ENCODE measurements around the gene CES4A. TPM values are rescaled to one million over a fixed set of nuclear protein-coding genes. Genes with fewer than 3 reads are reported as not detected.

CES4A gene
- total and polyA plus RNA-seq, 2 of the 13 experiments (the other 11 are each of a cell fraction or from before 2014, with no cell fraction given): 0.09 to 0.17 TPM

- TF ChIP-seq ZNF430 (CRISPR knock-in tag; IDR thresholded peaks at IDR 0.05) (peak; percentile 47; the same call in 1 of the 2 replicates), ATRX (CRISPR knock-in tag; IDR thresholded peaks at IDR 0.05; ENCODE audit: borderline replicate concordance) (no peak), SP4 (CRISPR knock-in tag; IDR thresholded peaks at IDR 0.05) (no peak; the same call in 1 of the 2 replicates), ZNF746 (CRISPR knock-in tag; IDR thresholded peaks at IDR 0.05) (no peak)
These were observed 40.9 kb upstream of the CES4A start (continued) for GRCh38 chr16:66947302-66948065.

- ChIA-PET POLR2A (no interaction called here), CTCF (ENCODE audit: low intra/inter-chr PET ratio, low total read pairs) (interaction anchor here (1.5 to 2.1 kb wide), 2 partner anchors 53 to 237 kb away, joined by 6 to 17 read pairs; no protein-coding TSS in a partner anchor)
- peaks cover 41% of the 10 kb centered on the region for H3K4me1 ChIP-seq (ENCODE audit: insufficient read depth, low read length)
- no peak overlapping the region for H3K9ac ChIP-seq (ENCODE audit: insufficient read depth, low read depth, low read length)
- FAIRE-seq (no peak), DNase-seq (ENCODE audit: low spot score) (no peak), ATAC-seq (peak; percentile 69)
- intact Hi-C loops (cut with micrococcal nuclease; ENCODE audit: unreplicated experiment) (no loop called here), in situ Hi-C loops (cut with HindIII; ENCODE audit: extremely low pct_ligation_motif_present, low pct_unique_long_range_greater_than_20kb) (no loop called here)
- H3K27me3 ChIP-seq (ENCODE audit: control insufficient read depth in 1 of 2, insufficient read depth in 2 of 2, low read length in 2 of 2): peaks cover 4 to 24% of the 10 kb centered on the region in 2 experiments; a peak in 4 of 5 replicates
- H3K4me2 ChIP-seq (ENCODE audit: low read depth, low read length): peak overlapping the region; percentile 75
- H3K79me2 ChIP-seq (ENCODE audit: insufficient read depth, low read length): no peaks in the 10 kb centered on the region
- no TSS peak for BruUV-seq (replicated peaks)
- no peaks in the 10 kb centered on the region; the same call in 1 of the 2 replicates for H4K20me1 ChIP-seq (ENCODE audit: insufficient read depth, low read length)
- H3K9me3 ChIP-seq (ENCODE audit: low read length): 0 out of 2 replicates have a peak, but pooled peaks cover 5% of the 10 kb centered on the region
- WGBS (ENCODE audit: low lambda C conversion rate): 27% methylated on average over 27 of the region's 44 CpGs
- H3K27ac ChIP-seq (ENCODE audit: extremely low read length, insufficient read depth, low read length): no peak overlapping the region
- H2AFZ ChIP-seq (ENCODE audit: low read length): no peak overlapping the region
- peaks cover 0 to 7% of the 10 kb centered on the region in 2 experiments; a peak in 3 of 5 replicates for H3K36me3 ChIP-seq (replicated peaks in 1 of 2; ENCODE audit: control insufficient read depth in 1 of 2, insufficient read depth in 2 of 2, low read length in 2 of 2)
- peak overlapping the region; percentile 35 to 64 (median 37); a peak in 5 of 6 replicates for H3K4me3 ChIP-seq (replicated peaks in 1 of 3; ENCODE audit: insufficient read depth in 1 of 3, low read depth in 2 of 3, low read length in 3 of 3)
- TF ChIP-seq ZNF768 (CRISPR knock-in tag; IDR thresholded peaks at IDR 0.05) (peak; percentile 74; the same call in 1 of the 2 replicates), GABPB1 (CRISPR knock-in tag; IDR thresholded peaks at IDR 0.05) (peak; percentile 32; the same call in 1 of the 2 replicates), ZNF367 (CRISPR knock-in tag; IDR thresholded peaks at IDR 0.05; ENCODE audit: borderline replicate concordance) (no peak), ELF4 (CRISPR knock-in tag; IDR thresholded peaks at IDR 0.05; ENCODE audit: borderline replicate concordance) (no peak), ZNF644 (CRISPR knock-in tag; IDR thresholded peaks at IDR 0.05; ENCODE audit: low read depth) (no peak), BRD4 (CRISPR knock-in tag; IDR thresholded peaks at IDR 0.05) (no peak), ZNF792 (CRISPR knock-in tag; IDR thresholded peaks at IDR 0.05) (no peak), KDM6A (CRISPR knock-in tag; IDR thresholded peaks at IDR 0.05; ENCODE audit: low read depth) (no peak), TARDBP (CRISPR knock-in tag; IDR thresholded peaks at IDR 0.05) (no peak), ZBTB46 (CRISPR knock-in tag; IDR thresholded peaks at IDR 0.05; ENCODE audit: borderline replicate concordance) (no peak), ZSCAN20 (CRISPR knock-in tag; IDR thresholded peaks at IDR 0.05; ENCODE audit: borderline replicate concordance) (no peak), MAX (IDR thresholded peaks at IDR 0.05) (0 out of 2 replicates have a peak, but pooled peaks have one; percentile 14), BORCS8-MEF2B (CRISPR knock-in tag; IDR thresholded peaks at IDR 0.05) (0 out of 2 replicates have a peak, but pooled peaks have one; percentile 40), UBTF (CRISPR knock-in tag; IDR thresholded peaks at IDR 0.05) (peak; percentile 63; the same call in 1 of the 2 replicates)
These were observed 40.1 kb upstream of the CES4A start for GRCh38 chr16:66948134-66948836.
